Heart right ventricle (tissue), 16 donors: ENCODE data around the gene ATP6V1D. TPM values are rescaled to one million over a fixed set of nuclear protein-coding genes. Genes with fewer than 3 reads are reported as not detected.
A peak's percentile ranks its signal among the peaks of the same experiment; 100 is the strongest.

Source experiments
- ATAC-seq, 8 donors: fragments of 200-7000 bp; cut with Tn5 transposase; one replicate each; pipeline ENCODE4 v1.9.1; 2020; ENCODE audit warnings: mild to moderate bottlenecking in 8 of 8, moderate library complexity in 8 of 8, moderate number of reproducible peaks in 1 of 8
- DNase-seq, 2 donors: peaks; one replicate each; pipeline ENCODE4 v3.0.0-alpha.2; 2020
- H3K27ac ChIP-seq, 10 donors: fragments of 200-600 bp; sonication (generic) in 2 of 10; one replicate each; pipeline versions ENCODE4 v1.5.0 to v1.8.0; 2020 to 2022; ENCODE audit warnings: mild to moderate bottlenecking in 3 of 10
- H3K27me3 ChIP-seq, 7 donors: fragments of 200-600 bp; one replicate each; pipeline ENCODE4 v1.8.0; 2021 to 2022; ENCODE audit warnings: mild to moderate bottlenecking in 2 of 7
- H3K36me3 ChIP-seq, 9 donors: fragments of 200-600 bp; sonication (generic) in 1 of 9; one replicate each; pipeline versions ENCODE4 v1.5.0 to v1.8.0; 2020 to 2022; ENCODE audit warnings: mild to moderate bottlenecking in 2 of 9
- H3K4me1 ChIP-seq, 9 donors: fragments of 200-600 bp; sonication (generic) in 1 of 9; one replicate each; pipeline versions ENCODE4 v1.5.0 to v1.8.0; 2020 to 2022; ENCODE audit warnings: mild to moderate bottlenecking in 4 of 9
- H3K4me3 ChIP-seq, 10 donors: fragments of 200-600 bp; sonication (generic) in 2 of 10; one replicate each; pipeline versions ENCODE4 v1.5.0 to v1.8.0; 2020 to 2022; ENCODE audit warnings: mild to moderate bottlenecking in 7 of 10, moderate library complexity in 2 of 10
- H3K9me3 ChIP-seq, 11 donors: fragments of 200-600 bp in 10 of 11; sonication (generic) in 2 of 11; one replicate each; pipeline versions ENCODE4 v1.5.0 to v1.8.0; 2013 to 2022; ENCODE audit warnings: mild to moderate bottlenecking in 2 of 11, control low read depth in 1 of 11, moderate library complexity in 1 of 11
- CTCF ChIP-seq, 9 donors: fragments of 200-600 bp; sonication (generic) in 2 of 9; IDR thresholded peaks; one replicate each; pipeline versions ENCODE4 v1.5.0 to v1.8.0; 2021 to 2022; ENCODE audit warnings: antibody characterized with exemption in 9 of 9, mild to moderate bottlenecking in 5 of 9, moderate library complexity in 1 of 9
- WGBS, 2 donors: extraction: QIAGEN DNeasy Blood & Tissue Kit; methylation state at CpG; one replicate each; pipeline ENCODE4 v1.1.7; 2013; ENCODE audit warnings: inconsistent platforms in 1 of 2; 5-methylcytosine and 5-hydroxymethylcytosine counted together
- intact Hi-C, 10 donors: fragments of 100-400 bp; cut with DNase I; formaldehyde crosslinking; loops; one replicate each; pipeline versions ENCODE4 v1.11.1 to v1.14.2; 2022
- polyA plus RNA-seq, 2 donors: library from polyadenylated mRNA; stranded (reverse); fragments of 200-250 nt; gene quantifications; one replicate each; pipeline ENCODE4 v1.2.3, GENCODE V29; 2013
- total RNA-seq, 10 donors: library from RNA; stranded (reverse); fragmentation: NEBNext Ultra II Directional in 3 of 10; extraction: Animal tissue kit (Norgen Biotek cat#: 25700) in 3 of 10; gene quantifications; one replicate each; pipeline versions ENCODE4 v1.2.1 to v1.2.4, GENCODE V29; 2021 to 2023
- donor health status: Arrhythmogenic right ventricular cardiomyopathy.
- donor health status: ischemic (EF 13 %, LVEDD 7.1; RV severe dilation, severe dysfunction).
- donor health status: healthy with polysubstance abuse.
- donor health status: DM: no; HTN: yes; CAD: no.
- donor health status: DM: no; HTN: no; CAD: no.
- donor health status: ischemic (EF 25% LVEDD 6.9; RV normal size, moderate dysfunction).
- donor health status: ischemic (EF 25% LVEDD 5.7; RV mildly dilated, moderate dysfunction).
- donor health status: healthy.
- donor health status: DM: yes; HTN: yes; CAD: no.
- donor health status: Ischemic cardiomyopathy.
- donor health status: ischemic (EF 35%, LVEDD 5.7; RV mildly dilated, moderate dysfunction).
- donor health status: nonischemic (EF 11% LVEDD 7.7; RV severe dilation, severe dysfunction).
- donor health status: DM: yes; HTN: yes; CAD: no.
- donor health status: PGD.
- donor health status: ischemic (EF 29% LVEDD 5.4; RV normal size, mild dysfunction).
- donor health status: nonischemic (EF 23%, LVEDD 6.1; RV moderate dilation, normal function).

ATP6V1D gene
- total and polyA plus RNA-seq, 12 donors, result 64.3 to 193 (median 167) TPM

- WGBS, 2 donors, result 65 to 79% methylated on average over 2 of the region's 2 CpGs
- no peak for TF ChIP-seq CTCF (IDR thresholded peaks at IDR 0.05)
- Histone ChIP-seq H3K36me3 (peaks cover 0 to 81% (median 42%) of the 10 kb centered on the region in 9 donors), H3K27me3 (no peaks in the 10 kb centered on the region), H3K4me3 (no peak overlapping the region), H3K4me1 (no peaks in the 10 kb centered on the region), H3K27ac (no peak overlapping the region), H3K9me3 (no peaks in the 10 kb centered on the region)
- no peak for DNase-seq
- ATAC-seq, result peak in 4 of 8 donors; percentile 22 to 56 (median 43)
- intact Hi-C loops, result no loop called here
Measured at GRCh38 chr14:67385120-67385519, 25.5 kb upstream of the ATP6V1D start.

GRCh38 chr14:67377916-67378315, 18.3 kb upstream of the ATP6V1D start:
- no peak overlapping the region for H3K27ac ChIP-seq
- ATAC-seq, result no peak
- intact Hi-C loops, result no loop called here
- H3K27me3 ChIP-seq, result no peaks in the 10 kb centered on the region
- DNase-seq, result no peak
- no peaks in the 10 kb centered on the region for H3K9me3 ChIP-seq
- H3K36me3 ChIP-seq, result peaks cover 0 to 99% (median 68%) of the 10 kb centered on the region in 9 donors
- H3K4me3 ChIP-seq, result no peak overlapping the region
- peaks cover 0 to 6% (median 0%) of the 10 kb centered on the region in 9 donors for H3K4me1 ChIP-seq
- no peak for TF ChIP-seq CTCF (IDR thresholded peaks at IDR 0.05)

GRCh38 chr14:67373347-67373746, 13.7 kb upstream of the ATP6V1D start:
- peaks cover 0 to 15% (median under 1%) of the 10 kb centered on the region in 9 donors for H3K4me1 ChIP-seq
- intact Hi-C loops, result no loop called here
- H3K27me3 ChIP-seq, result no peaks in the 10 kb centered on the region
- no peaks in the 10 kb centered on the region for H3K9me3 ChIP-seq
- ATAC-seq, result no peak
- 80 to 90% methylated on average over 2 of the region's 2 CpGs for WGBS, 2 donors
- peaks cover 0 to 99% (median 65%) of the 10 kb centered on the region in 9 donors for H3K36me3 ChIP-seq
- no peak overlapping the region for H3K4me3 ChIP-seq
- no peak for TF ChIP-seq CTCF (IDR thresholded peaks at IDR 0.05)
- no peak for DNase-seq
- H3K27ac ChIP-seq, result no peak overlapping the region

GRCh38 chr14:67372833-67373232, 13.2 kb upstream of the ATP6V1D start:
- no peak overlapping the region for H3K27ac ChIP-seq
- peaks cover 0 to 99% (median 67%) of the 10 kb centered on the region in 9 donors for H3K36me3 ChIP-seq
- DNase-seq, result no peak
- intact Hi-C loops, result no loop called here
- 91 to 98% methylated on average over 1 of the region's 1 CpG for WGBS, 2 donors
- peaks cover 0 to 15% (median 5%) of the 10 kb centered on the region in 9 donors for H3K4me1 ChIP-seq
- no peak for ATAC-seq
- H3K27me3 ChIP-seq, result no peaks in the 10 kb centered on the region
- no peaks in the 10 kb centered on the region for H3K9me3 ChIP-seq
- no peak for TF ChIP-seq CTCF (IDR thresholded peaks at IDR 0.05)
- H3K4me3 ChIP-seq, result no peak overlapping the region
